ENCODE measurements around the gene SKAP2.
A peak's percentile ranks its signal among the peaks of the same experiment; 100 is the strongest.

Gene SKAP2, protein sequence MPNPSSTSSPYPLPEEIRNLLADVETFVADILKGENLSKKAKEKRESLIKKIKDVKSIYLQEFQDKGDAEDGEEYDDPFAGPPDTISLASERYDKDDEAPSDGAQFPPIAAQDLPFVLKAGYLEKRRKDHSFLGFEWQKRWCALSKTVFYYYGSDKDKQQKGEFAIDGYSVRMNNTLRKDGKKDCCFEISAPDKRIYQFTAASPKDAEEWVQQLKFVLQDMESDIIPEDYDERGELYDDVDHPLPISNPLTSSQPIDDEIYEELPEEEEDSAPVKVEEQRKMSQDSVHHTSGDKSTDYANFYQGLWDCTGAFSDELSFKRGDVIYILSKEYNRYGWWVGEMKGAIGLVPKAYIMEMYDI

DNA sequence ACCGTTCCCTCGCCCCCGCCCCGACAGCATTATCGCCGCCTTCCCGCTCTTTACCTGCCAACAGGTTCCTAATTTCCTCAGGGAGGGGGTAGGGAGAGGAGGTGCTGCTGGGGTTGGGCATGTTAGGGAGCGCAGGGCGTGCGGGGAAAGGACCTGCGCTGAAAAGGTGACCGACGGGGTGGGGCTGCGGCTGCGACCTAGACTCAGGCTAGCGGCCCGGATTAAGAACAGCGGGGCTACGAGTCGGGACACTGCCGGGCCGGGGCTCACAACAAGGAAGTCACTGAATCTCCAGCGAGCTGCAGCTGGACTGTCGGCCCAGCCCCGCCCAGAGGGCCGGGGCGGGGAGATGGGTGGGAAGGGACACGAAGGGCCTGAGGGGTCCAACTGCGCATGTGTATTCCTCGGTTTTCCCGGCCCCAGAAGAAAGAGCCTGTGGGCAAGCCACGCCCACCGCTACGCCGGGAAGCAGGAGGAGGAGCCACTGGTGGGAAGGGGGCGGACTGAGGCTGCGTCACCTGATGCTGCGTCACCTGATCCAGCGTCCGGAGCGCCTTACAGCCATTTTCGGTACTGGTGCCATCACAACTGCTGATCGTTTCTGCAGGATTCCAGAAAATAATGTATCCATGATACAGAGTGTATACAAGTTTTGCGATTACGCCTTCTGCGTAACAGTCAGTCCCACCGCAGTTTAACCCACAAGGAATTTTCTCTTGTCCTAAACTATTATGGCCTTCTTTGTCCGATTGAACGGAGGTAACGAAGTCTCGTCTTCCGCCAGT, at the start of gene SKAP2:
TSS of gene SKAP2 (minus strand) at position 282 of the 785 bp plus-strand sequence. CDS start at position 121, 161 bp downstream.
- DNase-seq (ENCODE audit: low read depth), result peak; percentile 93

- no peak for DNase-seq (ENCODE audit: low read depth)
Measured at GRCh38 chr7:26912933-26913536, 48.6 kb upstream of the SKAP2 start.

- DNase-seq (ENCODE audit: low read depth), result no peak
Measured at GRCh38 chr7:26912338-26912737, 47.9 kb upstream of the SKAP2 start.

DNA sequence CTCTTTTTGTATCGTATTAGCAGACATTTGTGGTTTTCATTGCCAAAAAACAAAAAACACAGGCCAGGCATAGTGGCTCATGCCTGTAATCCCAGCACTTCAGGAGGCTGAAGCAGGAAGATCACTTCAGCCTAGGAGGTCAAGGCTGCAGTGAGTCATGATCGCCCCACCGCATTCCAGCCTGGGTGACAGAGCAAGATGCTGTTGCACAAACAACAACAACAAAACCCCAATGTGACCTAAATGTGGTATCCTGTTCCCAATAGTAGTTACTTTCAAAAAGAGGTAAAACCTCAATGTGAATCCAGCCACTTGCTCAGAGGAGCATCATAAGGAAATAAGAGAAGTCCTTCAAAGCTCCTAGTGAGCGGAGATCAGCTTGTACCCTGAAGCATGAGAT, 45.8 kb upstream of the SKAP2 start:
- DNase-seq (ENCODE audit: low read depth), result no peak

DNA sequence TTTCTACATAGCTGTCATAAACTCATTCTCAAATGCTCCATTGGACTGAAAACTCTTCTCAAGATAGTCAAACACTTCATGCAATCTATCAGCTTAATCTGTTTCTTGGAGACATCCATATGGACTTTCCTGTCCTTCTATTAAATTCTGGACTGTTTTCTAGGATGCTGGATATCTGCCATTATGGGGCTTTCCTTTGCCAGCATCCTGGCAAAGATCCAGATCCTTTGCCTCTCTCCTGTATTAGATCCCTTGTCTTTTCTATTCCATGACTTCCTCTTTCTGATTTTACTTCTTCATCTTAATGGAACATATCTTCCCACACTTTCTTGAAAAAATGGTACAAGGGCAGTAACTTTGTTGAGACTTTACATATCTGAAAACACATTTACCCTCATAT, 35.9 kb upstream of the SKAP2 start:
- no peak for DNase-seq (ENCODE audit: low read depth)

- DNase-seq (ENCODE audit: low read depth), result no peak
Measured at GRCh38 chr7:26899519-26899918, 35.1 kb upstream of the SKAP2 start.

GRCh38 chr7:26898891-26899290, 34.5 kb upstream of the SKAP2 start:
- DNase-seq (ENCODE audit: low read depth), result no peak

DNA sequence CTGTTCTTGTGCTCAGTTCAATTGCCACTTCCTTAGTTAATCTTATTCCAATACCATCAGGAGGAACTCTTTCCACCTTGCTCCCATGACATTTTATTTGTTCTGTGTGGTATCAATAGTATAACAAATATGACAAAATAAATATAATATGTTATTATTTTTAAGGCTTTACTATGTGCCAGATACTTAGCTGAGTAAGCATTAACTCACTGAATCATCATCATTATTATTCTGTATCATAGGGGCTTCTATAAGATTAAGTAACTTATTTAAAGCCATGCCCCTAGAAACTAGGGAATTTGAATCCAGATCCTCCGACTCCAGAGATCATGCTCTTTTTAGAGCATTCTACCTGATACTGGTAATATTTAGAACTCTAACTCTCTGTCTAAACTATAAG, 33.5 kb upstream of the SKAP2 start:
- no peak for DNase-seq (ENCODE audit: low read depth)

DNA sequence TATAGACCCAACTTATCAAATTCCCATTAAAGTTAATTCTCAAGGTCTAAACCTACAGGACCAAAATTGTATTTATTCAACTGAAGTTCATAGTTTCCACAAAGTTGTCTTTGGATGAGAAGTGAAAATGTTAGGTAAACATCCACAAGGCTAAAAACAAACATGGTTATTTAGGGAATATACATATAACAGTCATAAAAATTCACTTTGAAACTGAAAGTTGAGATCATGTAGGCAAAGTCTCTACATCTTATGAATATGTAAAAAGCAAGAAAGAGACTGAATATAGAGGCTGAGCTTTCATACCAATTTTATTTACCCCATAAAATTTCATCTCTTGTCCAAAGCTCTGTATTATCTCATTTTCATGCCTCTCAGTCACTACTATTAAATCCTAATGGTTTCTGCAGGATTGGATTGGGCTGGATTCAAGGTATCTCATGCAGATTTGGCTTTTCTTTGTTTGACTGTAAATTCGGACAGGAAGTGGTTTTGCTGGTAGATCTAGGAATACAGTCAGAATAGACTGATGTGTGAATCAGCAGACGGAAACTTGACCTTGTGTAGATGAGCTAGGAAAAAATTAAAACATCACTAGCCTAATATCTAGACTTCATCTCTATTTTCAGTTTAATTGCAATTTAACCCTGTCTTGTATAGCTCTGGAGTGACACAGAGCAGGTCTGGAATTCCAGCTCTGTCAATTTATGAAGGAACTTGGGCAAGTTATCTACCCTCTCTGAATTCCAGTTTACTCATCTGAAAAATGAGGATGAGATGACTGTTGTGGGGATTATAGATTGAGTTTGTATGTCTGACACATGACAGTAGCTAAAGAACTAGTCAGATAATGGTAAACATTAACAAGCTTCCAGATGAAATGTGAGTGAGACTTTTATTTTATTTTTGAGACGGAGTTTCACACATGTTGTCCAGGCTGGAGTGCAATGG, 27.3 kb upstream of the SKAP2 start:
- no peak for DNase-seq (ENCODE audit: low read depth)

DNA sequence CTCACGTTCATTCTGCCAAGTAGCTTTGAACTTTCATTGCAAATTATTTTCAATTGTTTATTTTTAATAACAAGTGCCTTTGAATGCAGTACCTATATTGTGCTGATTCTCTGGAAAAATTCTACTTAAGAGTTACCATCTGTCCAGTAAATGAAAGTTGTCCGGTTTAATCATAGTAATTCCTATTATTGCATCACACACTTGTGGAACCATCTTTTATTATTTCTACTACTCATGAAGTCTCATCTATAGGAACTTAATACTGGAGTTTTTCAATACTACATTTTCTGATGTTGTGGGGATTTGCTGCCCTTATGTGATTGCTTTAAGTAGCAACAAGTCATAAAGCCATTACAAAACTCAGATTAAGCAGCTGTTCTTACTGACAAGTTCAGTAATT, 16.5 kb upstream of the SKAP2 start:
- no peak for DNase-seq (ENCODE audit: low read depth)

- no peak for DNase-seq (ENCODE audit: low read depth)
Measured at GRCh38 chr7:26879671-26880070, 15.3 kb upstream of the SKAP2 start.

DNA sequence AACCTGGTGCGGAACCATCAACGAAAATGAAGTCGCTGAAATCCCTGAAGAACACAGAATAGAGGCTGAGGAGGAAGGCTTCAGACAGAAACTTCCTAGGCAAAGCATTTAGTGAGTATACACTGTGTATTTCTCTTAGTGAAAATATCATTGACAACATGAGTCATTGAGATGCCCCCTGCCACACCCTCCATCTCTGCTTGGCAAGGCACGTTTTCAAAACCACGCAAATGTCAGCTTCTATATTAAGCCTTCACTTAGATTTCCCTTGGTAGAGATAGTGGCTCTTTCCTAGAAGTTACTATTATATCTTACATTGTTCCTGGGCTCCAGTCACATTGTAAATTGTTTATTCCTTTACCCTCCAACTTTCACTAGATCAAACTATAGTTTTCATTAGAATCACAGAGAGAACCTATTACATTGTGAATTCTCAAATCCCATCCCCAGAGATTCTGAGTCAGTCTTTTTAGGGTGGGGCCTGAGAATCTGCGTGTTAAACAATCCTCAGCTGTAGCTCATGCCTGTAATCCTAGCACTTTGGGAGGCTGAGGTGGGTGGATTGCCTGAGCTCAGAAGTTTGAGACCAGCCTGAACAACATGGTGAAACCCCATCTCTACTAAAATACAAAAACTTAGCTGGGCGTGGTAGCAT, 4.6 kb upstream of the SKAP2 start:
- DNase-seq (ENCODE audit: low read depth), result no peak

GRCh38 chr7:26865094-26865388, 651 bp upstream of the SKAP2 start:
- DNase-seq (ENCODE audit: low read depth), result no peak

GRCh38 chr7:26863518-26864308, 677 bp downstream of the SKAP2 start:
- DNase-seq (ENCODE audit: low read depth), result no peak

GRCh38 chr7:26862834-26863233, 1.6 kb downstream of the SKAP2 start:
- no peak for DNase-seq (ENCODE audit: low read depth)

GRCh38 chr7:26861050-26861449, 3.3 kb downstream of the SKAP2 start:
- no peak for DNase-seq (ENCODE audit: low read depth)

DNA sequence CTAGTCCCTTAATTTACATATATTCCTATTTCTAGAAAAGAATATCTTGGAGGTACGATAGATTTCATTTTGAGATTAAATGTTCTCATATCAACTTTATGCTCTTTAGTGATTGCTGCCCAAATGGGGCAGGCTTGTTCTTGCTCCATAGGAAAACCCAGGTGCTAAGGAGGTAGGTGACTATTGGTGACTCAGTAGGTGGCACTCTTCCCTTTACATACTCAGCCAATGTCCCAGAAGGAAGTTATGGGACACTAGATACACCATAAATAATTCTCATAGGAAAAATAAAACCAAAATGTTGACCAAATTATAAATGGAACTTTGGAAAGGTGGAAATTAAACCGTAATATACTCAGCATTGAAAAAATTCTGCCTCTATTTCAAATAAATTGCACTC, 4.0 kb downstream of the SKAP2 start:
- DNase-seq (ENCODE audit: low read depth), result no peak

DNA sequence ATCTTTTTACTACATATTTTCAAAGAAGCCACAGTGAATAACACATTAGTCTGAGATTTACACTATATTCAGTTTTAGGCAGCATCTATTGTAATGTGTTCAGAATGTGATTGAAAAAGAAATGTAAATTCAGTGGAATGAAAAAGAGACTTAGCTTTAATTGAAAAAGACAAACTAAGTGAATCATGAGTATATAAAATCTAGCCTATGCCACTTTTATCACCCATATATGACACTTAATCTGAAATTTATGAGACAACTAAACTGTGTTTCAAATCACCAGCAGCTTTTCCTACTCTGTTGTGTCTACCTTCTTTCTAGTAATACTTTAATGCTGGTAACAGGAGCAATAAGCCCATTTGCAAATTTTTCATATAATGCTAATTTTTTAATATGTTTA, 4.7 kb downstream of the SKAP2 start:
- no peak for DNase-seq (ENCODE audit: low read depth)

GRCh38 chr7:26858735-26859134, 5.7 kb downstream of the SKAP2 start:
- no peak for DNase-seq (ENCODE audit: low read depth)

DNA sequence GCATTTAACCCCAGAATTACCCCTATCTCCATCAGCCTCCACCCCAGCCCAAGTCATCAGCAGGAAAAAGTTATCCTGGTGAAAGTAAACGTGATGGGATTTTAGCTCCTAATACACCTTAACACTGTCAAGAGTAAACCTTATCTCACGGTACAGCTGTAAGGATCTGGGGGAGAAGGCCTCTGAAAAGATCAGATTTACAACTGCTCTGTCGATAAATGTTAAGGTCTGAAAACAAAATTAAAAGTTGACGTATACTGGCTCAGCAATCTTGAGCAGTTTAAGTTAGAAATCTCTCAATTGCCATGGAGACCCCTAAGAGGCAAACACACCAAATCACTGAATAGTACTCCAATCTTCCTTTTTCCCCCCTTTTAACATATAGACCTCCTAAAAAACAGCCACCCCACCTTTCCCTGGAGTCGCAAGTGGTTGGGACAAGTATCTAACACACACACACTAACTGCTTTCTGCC, 6.1 kb downstream of the SKAP2 start:
- no peak for DNase-seq (ENCODE audit: low read depth)
